OCI-LY1 (cell line): ENCODE results near the gene NCCRP1.

Experiments used
- H2AFZ ChIP-seq: fragments of 200-600 bp; sonication (generic), shearing (Covaris generic); 2 replicates; pipeline ENCODE4 v1.6.0; 2014; ENCODE audit warnings: antibody characterized with exemption, mild to moderate bottlenecking, low read length
- H3F3A ChIP-seq: fragments of 200-600 bp; sonication (generic), shearing (Covaris generic); 2 replicates; pipeline ENCODE4 v1.6.0; 2014; ENCODE audit warnings: mild to moderate bottlenecking, antibody characterized with exemption, low read length, moderate library complexity; ENCODE audit not compliant: insufficient read depth
- H3K27ac ChIP-seq: fragments of 200-600 bp; sonication (generic); 2 replicates; pipeline ENCODE4 v1.5.1; 2014; ENCODE audit warnings: low read length, mixed run types, mild to moderate bottlenecking, low read depth; ENCODE audit not compliant: poor library complexity, severe bottlenecking
- H3K27me3 ChIP-seq: fragments of 200-600 bp; sonication (generic); 2 replicates; pipeline ENCODE4 v1.6.0; 2014; ENCODE audit warnings: antibody characterized with exemption, mild to moderate bottlenecking, low read length, moderate library complexity; ENCODE audit not compliant: insufficient read depth
- H3K36me3 ChIP-seq: fragments of 200-600 bp; sonication (generic); 2 replicates; pipeline ENCODE4 v1.6.1; 2014; ENCODE audit warnings: mild to moderate bottlenecking, antibody characterized with exemption, low read length, moderate library complexity, mixed read lengths; ENCODE audit not compliant: insufficient read depth
- H3K4me1 ChIP-seq: fragments of 200-600 bp; sonication (generic); 2 replicates; pipeline ENCODE4 v1.5.1; 2014; ENCODE audit warnings: mild to moderate bottlenecking, low read length, moderate library complexity; ENCODE audit not compliant: insufficient read depth, severe bottlenecking
- H3K4me2 ChIP-seq: fragments of 200-600 bp; sonication (generic), shearing (Covaris generic); 2 replicates; pipeline ENCODE4 v1.6.1; 2014; ENCODE audit warnings: low read length
- H3K4me3 ChIP-seq: fragments of 200-600 bp; sonication (generic); 2 replicates; pipeline ENCODE4 v1.5.1; 2014; ENCODE audit warnings: low read length, low read depth, mild to moderate bottlenecking, mixed read lengths; ENCODE audit not compliant: poor library complexity, severe bottlenecking
- H3K79me2 ChIP-seq: fragments of 200-600 bp; shearing (Covaris generic); 2 replicates; pipeline ENCODE4 v1.6.1; 2016; ENCODE audit warnings: mixed run types, low read length, mixed read lengths; ENCODE audit not compliant: insufficient read depth
- H3K9ac ChIP-seq: fragments of 200-600 bp; sonication (generic), shearing (Covaris generic); 2 replicates; pipeline ENCODE4 v1.6.1; 2014; ENCODE audit warnings: mild to moderate bottlenecking, low read length, mixed read lengths
- H3K9me2 ChIP-seq: fragments of 200-600 bp; sonication (generic), shearing (Covaris generic); 2 replicates; pipeline ENCODE4 v1.6.1; 2014; ENCODE audit warnings: low read depth, mild to moderate bottlenecking, low read length, mixed read lengths
- H3K9me3 ChIP-seq: fragments of 200-600 bp; shearing (Covaris generic); 2 replicates; pipeline ENCODE4 v1.6.1; 2014; ENCODE audit warnings: low read length, mixed read lengths
- H4K20me1 ChIP-seq: fragments of 200-600 bp; sonication (generic), shearing (Covaris generic); 2 replicates; pipeline ENCODE4 v1.6.0; 2016; ENCODE audit warnings: mild to moderate bottlenecking, low read length; ENCODE audit not compliant: insufficient read depth
- EZH2 ChIP-seq: fragments of 200-600 bp; sonication (generic), shearing (Covaris generic); IDR thresholded peaks from 2 replicates; pipeline ENCODE4 v1.8.0; 2017; ENCODE audit warnings: borderline replicate concordance, mixed run types, mild to moderate bottlenecking, antibody characterized with exemption, low read length, moderate library complexity, mixed read lengths
- TF ChIP-seq, protein P1 (sequence below): fragments of 200-600 bp; sonication (generic), shearing (Covaris generic); IDR thresholded peaks from 2 replicates; pipeline ENCODE4 v1.5.1; 2017; ENCODE audit warnings: mild to moderate bottlenecking, antibody characterized with exemption, low read length, moderate library complexity, mixed read lengths

The NCCRP1 gene

DNA sequence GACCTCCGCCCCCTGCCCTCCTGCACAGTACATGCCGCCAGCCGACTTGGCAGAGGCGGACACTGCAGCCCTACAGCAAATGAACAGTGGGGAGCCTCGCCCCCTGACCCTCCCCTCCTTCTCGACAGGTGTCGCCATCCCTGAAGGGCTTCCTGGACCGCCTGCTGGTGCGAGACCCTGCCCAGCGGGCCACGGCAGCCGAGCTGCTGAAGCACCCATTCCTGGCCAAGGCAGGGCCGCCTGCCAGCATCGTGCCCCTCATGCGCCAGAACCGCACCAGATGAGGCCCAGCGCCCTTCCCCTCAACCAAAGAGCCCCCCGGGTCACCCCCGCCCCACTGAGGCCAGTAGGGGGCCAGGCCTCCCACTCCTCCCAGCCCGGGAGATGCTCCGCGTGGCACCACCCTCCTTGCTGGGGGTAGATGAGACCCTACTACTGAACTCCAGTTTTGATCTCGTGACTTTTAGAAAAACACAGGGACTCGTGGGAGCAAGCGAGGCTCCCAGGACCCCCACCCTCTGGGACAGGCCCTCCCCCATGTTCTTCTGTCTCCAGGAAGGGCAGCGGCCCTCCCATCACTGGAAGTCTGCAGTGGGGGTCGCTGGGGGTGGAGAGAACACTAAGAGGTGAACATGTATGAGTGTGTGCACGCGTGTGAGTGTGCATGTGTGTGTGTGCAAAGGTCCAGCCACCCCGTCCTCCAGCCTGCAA is 18.3 kb upstream of the NCCRP1 start:
- H3F3A ChIP-seq, result no peaks in the 10 kb centered on the region
- H3K4me1 ChIP-seq, result no peaks in the 10 kb centered on the region
- H3K27me3 ChIP-seq, result no peaks in the 10 kb centered on the region
- no peak overlapping the region for H3K4me2 ChIP-seq
- no peak overlapping the region for H3K27ac ChIP-seq
- H3K9ac ChIP-seq, result no peak overlapping the region
- no peaks in the 10 kb centered on the region for H3K9me2 ChIP-seq
- no peak overlapping the region for H3K4me3 ChIP-seq
- no peaks in the 10 kb centered on the region for H3K9me3 ChIP-seq
- H4K20me1 ChIP-seq, result no peaks in the 10 kb centered on the region
- no peaks in the 10 kb centered on the region; the same call in 1 of the 2 replicates for H3K36me3 ChIP-seq
- H3K79me2 ChIP-seq, result no peaks in the 10 kb centered on the region
- TF ChIP-seq, protein P1, sequence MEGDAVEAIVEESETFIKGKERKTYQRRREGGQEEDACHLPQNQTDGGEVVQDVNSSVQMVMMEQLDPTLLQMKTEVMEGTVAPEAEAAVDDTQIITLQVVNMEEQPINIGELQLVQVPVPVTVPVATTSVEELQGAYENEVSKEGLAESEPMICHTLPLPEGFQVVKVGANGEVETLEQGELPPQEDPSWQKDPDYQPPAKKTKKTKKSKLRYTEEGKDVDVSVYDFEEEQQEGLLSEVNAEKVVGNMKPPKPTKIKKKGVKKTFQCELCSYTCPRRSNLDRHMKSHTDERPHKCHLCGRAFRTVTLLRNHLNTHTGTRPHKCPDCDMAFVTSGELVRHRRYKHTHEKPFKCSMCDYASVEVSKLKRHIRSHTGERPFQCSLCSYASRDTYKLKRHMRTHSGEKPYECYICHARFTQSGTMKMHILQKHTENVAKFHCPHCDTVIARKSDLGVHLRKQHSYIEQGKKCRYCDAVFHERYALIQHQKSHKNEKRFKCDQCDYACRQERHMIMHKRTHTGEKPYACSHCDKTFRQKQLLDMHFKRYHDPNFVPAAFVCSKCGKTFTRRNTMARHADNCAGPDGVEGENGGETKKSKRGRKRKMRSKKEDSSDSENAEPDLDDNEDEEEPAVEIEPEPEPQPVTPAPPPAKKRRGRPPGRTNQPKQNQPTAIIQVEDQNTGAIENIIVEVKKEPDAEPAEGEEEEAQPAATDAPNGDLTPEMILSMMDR, result no peak
- no peak for TF ChIP-seq EZH2
- H2AFZ ChIP-seq, result no peak overlapping the region

DNA sequence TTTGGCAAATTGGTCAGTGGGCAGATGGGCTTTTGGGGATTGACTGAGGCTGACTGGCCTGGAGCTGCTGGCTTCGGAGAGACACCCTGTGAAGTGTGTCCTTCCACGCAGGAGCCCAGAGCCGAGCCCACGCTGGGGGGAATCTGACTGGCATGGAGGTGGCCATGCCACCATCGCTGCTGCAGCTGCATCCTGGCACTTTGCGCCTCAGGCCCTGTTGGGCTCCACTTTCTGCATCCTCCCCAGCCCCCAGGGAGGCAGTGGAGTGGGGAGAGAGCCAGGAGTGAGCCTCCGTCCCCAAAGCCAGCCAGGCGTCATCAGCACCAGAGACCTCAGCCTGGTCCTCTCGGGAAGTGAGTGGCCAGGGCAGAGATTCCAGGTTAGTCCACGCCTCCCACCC is 17.0 kb upstream of the NCCRP1 start:
- Histone ChIP-seq H2AFZ (no peak overlapping the region), H3K9me3 (no peaks in the 10 kb centered on the region), H3K36me3 (no peaks in the 10 kb centered on the region; the same call in 1 of the 2 replicates), H3K79me2 (no peaks in the 10 kb centered on the region), H3K4me3 (no peak overlapping the region), H3K27me3 (no peaks in the 10 kb centered on the region), H3K4me2 (no peak overlapping the region), H3K9me2 (no peaks in the 10 kb centered on the region), H4K20me1 (no peaks in the 10 kb centered on the region), H3K9ac (no peak overlapping the region), H3K4me1 (no peaks in the 10 kb centered on the region), H3K27ac (no peak overlapping the region), H3F3A (no peaks in the 10 kb centered on the region)
- TF ChIP-seq EZH2, result no peak
- TF ChIP-seq, protein P1, result no peak

DNA sequence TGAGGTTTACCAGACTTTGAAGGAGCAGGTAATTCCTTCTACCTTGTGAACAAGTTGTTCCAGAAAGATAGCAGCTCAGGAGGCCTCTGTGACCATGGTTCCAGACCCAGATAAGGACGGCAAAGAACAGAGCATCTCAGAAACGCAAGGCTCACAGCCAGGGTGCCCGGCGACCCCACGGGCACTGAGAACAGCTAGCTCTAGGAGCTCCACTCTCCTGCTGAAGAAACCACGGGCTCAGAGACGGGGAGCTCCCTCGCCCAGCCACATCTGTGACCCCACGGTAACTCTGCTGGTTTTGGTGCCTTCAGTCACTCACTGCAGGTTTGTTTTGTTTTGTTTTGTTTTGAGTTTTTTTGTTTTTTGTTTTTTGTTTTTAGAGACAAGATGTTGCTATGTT is 16.0 kb upstream of the NCCRP1 start:
- Histone ChIP-seq H4K20me1 (no peaks in the 10 kb centered on the region), H3F3A (no peaks in the 10 kb centered on the region), H3K4me3 (no peak overlapping the region), H3K27me3 (no peaks in the 10 kb centered on the region), H3K4me1 (no peaks in the 10 kb centered on the region), H3K9me2 (no peaks in the 10 kb centered on the region), H2AFZ (no peak overlapping the region), H3K27ac (no peak overlapping the region), H3K4me2 (no peak overlapping the region), H3K36me3 (no peaks in the 10 kb centered on the region; the same call in 1 of the 2 replicates), H3K9me3 (no peaks in the 10 kb centered on the region), H3K79me2 (no peaks in the 10 kb centered on the region), H3K9ac (no peak overlapping the region)
- TF ChIP-seq EZH2, result no peak
- TF ChIP-seq, protein P1, result no peak
